Heart left ventricle (tissue), 16 donors: ENCODE data around the gene KATNB1. TPM values are rescaled to one million over a fixed set of nuclear protein-coding genes. Genes with fewer than 3 reads are reported as not detected.

Experiments used
- ATAC-seq, 4 donors: fragments of 200-7000 bp; cut with Tn5 transposase; one replicate each; pipeline ENCODE4 v1.9.1; 2020 to 2022; ENCODE audit warnings: moderate library complexity in 4 of 4, mild to moderate bottlenecking in 3 of 4, moderate number of reproducible peaks in 1 of 4
- DNase-seq, 5 donors: peaks; one replicate each; pipeline ENCODE4 v3.0.0-alpha.2; 2020
- H3K27ac ChIP-seq, 12 donors: fragments of 200-600 bp; sonication (generic) in 4 of 12; one replicate each; pipeline versions ENCODE4 v1.5.0 to v1.8.0; 2016 to 2022; ENCODE audit warnings: mild to moderate bottlenecking in 2 of 12
- H3K27me3 ChIP-seq, 9 donors: fragments of 200-600 bp; sonication (generic) in 2 of 9; one replicate each; pipeline versions ENCODE4 v1.5.1 to v1.8.0; 2016 to 2022; ENCODE audit warnings: mild to moderate bottlenecking in 3 of 9
- H3K36me3 ChIP-seq, 9 donors: fragments of 200-600 bp; sonication (generic) in 2 of 9; one replicate each; pipeline versions ENCODE4 v1.5.0 to v1.8.0; 2018 to 2022; ENCODE audit warnings: mild to moderate bottlenecking in 2 of 9
- H3K4me1 ChIP-seq, 12 donors: fragments of 200-600 bp; sonication (generic) in 4 of 12; one replicate each; pipeline versions ENCODE4 v1.5.0 to v1.8.0; 2016 to 2022; ENCODE audit warnings: mild to moderate bottlenecking in 3 of 12
- H3K4me3 ChIP-seq, 12 donors: fragments of 200-600 bp; sonication (generic) in 4 of 12; one replicate each; pipeline versions ENCODE4 v1.5.0 to v1.8.0; 2017 to 2022; ENCODE audit warnings: mild to moderate bottlenecking in 9 of 12, moderate library complexity in 4 of 12
- H3K9me3 ChIP-seq, 12 donors: fragments of 200-600 bp; sonication (generic) in 4 of 12; one replicate each; pipeline versions ENCODE4 v1.5.0 to v1.8.0; 2016 to 2022; ENCODE audit warnings: mild to moderate bottlenecking in 1 of 12
- POLR2A ChIP-seq, 2 donors: fragments of 450-650 bp; IDR thresholded peaks; one replicate each; pipeline ENCODE4 v1.6.1; 2017; ENCODE audit warnings: antibody characterized with exemption in 2 of 2, mild to moderate bottlenecking in 2 of 2, moderate library complexity in 2 of 2
- WGBS, 4 donors: extraction: QIAGEN DNeasy Blood & Tissue Kit in 2 of 4; methylation state at CpG; one replicate each; pipeline versions ENCODE4 v1.1.5 to v1.1.7; 2013 to 2018; 5-methylcytosine and 5-hydroxymethylcytosine counted together
- intact Hi-C, 10 donors: fragments of 100-400 bp; cut with DNase I; formaldehyde crosslinking; loops; one replicate each; pipeline versions ENCODE4 v1.11.1 to v1.14.2; 2022
- polyA plus RNA-seq, 2 donors: library from polyadenylated mRNA; stranded (reverse); fragments of 200-250 nt; gene quantifications; one replicate each; pipeline ENCODE4 v1.2.3, GENCODE V29; 2013
- total RNA-seq, 9 donors: library from RNA; depleted of rRNA in 2 of 9; stranded (reverse); fragments of >200 nt in 2 of 9; fragmentation: NEBNext Ultra II Directional in 3 of 9; extraction: Animal tissue kit (Norgen Biotek cat#: 25700) in 3 of 9; gene quantifications; one replicate each; pipeline versions ENCODE4 v1.1.0 to v1.2.4, GENCODE V29; 2016 to 2023
- TF ChIP-seq, protein P1 (sequence below), 12 donors: fragments of 200-600 bp; sonication (generic) in 4 of 12; IDR thresholded peaks; one replicate each; pipeline versions ENCODE4 v1.5.0 to v1.8.0; 2018 to 2022; ENCODE audit warnings: antibody characterized with exemption in 12 of 12, mild to moderate bottlenecking in 5 of 12
- donor health status: ischemic (EF 13 %, LVEDD 7.1; RV severe dilation, severe dysfunction).
- donor health status: healthy with polysubstance abuse.
- donor health status: DM: no; HTN: yes; CAD: no.
- donor health status: DM: no; HTN: no; CAD: no.
- donor health status: ischemic (EF 25% LVEDD 6.9; RV normal size, moderate dysfunction).
- donor health status: ischemic (EF 25% LVEDD 5.7; RV mildly dilated, moderate dysfunction).
- donor health status: healthy.
- donor health status: DM: yes; HTN: yes; CAD: no.
- donor health status: ischemic (EF 35%, LVEDD 5.7; RV mildly dilated, moderate dysfunction).
- donor health status: nonischemic (EF 11% LVEDD 7.7; RV severe dilation, severe dysfunction).
- donor health status: DM: yes; HTN: yes; CAD: no.
- donor health status: PGD.
- donor health status: ischemic (EF 29% LVEDD 5.4; RV normal size, mild dysfunction).
- donor health status: nonischemic (EF 23%, LVEDD 6.1; RV moderate dilation, normal function).

Gene KATNB1
- total and polyA plus RNA-seq, 11 donors: 8.0 to 20.5 (median 15.3) TPM

DNA sequence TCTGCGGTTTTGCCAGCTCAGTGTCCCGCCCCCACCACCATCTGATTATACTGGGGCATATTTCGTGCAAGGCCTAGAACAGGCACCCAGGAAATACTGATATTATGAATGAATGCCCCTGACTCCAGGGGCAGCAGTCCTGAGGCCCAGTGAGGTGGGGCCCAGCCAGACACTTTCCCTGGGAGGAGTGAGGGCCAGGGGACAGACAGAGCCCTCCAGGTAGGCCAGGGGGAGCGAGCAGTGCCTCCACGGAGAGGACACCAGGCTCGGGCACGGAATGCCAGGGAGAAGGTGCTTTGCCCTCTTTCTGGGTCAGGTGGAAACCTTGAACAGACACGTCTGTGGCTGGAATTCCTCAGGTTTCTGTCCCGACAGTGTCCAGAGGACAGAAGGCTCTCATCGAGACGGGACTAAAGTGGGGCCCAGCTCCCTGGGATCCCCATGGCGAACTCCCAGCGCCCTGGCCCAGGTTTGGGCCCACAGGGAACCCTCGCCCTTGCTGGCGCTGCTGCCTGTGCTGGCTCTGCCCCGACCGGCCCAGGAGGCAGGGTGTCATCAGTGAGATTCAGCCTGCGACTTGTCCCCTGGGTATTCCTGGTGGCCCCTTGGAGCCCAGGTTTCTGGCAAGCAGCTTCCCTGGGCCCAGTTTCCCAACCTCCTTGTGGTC lies 4.3 kb downstream of the KATNB1 start:
- peaks cover 0 to 27% (median 14%) of the 10 kb centered on the region in 12 donors for H3K4me1 ChIP-seq
- intact Hi-C loops: loop anchor here in 2 of 10 donors (5.0 to 10.0 kb wide), 2 partner anchors 262 to 265 kb away; partner anchors contain the start of genes USB1 (in 2 of the 2) and ZNF319 (in 2 of the 2)
- H3K27ac ChIP-seq: no peak overlapping the region
- H3K36me3 ChIP-seq: peaks cover 0 to 6% (median 0%) of the 10 kb centered on the region in 9 donors
- H3K4me3 ChIP-seq: no peak overlapping the region
- peak in 2 of 5 donors; percentile 22 to 48 for DNase-seq
- 93 to 95% (median 94%) methylated on average over 15 to 18 of the region's 18 CpGs for WGBS, 4 donors
- no peaks in the 10 kb centered on the region for H3K9me3 ChIP-seq
- ATAC-seq: no peak
- no peaks in the 10 kb centered on the region for H3K27me3 ChIP-seq
- TF ChIP-seq, protein P1, sequence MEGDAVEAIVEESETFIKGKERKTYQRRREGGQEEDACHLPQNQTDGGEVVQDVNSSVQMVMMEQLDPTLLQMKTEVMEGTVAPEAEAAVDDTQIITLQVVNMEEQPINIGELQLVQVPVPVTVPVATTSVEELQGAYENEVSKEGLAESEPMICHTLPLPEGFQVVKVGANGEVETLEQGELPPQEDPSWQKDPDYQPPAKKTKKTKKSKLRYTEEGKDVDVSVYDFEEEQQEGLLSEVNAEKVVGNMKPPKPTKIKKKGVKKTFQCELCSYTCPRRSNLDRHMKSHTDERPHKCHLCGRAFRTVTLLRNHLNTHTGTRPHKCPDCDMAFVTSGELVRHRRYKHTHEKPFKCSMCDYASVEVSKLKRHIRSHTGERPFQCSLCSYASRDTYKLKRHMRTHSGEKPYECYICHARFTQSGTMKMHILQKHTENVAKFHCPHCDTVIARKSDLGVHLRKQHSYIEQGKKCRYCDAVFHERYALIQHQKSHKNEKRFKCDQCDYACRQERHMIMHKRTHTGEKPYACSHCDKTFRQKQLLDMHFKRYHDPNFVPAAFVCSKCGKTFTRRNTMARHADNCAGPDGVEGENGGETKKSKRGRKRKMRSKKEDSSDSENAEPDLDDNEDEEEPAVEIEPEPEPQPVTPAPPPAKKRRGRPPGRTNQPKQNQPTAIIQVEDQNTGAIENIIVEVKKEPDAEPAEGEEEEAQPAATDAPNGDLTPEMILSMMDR (IDR thresholded peaks at IDR 0.05): no peak
- TF ChIP-seq POLR2A (IDR thresholded peaks at IDR 0.05): no peak

DNA sequence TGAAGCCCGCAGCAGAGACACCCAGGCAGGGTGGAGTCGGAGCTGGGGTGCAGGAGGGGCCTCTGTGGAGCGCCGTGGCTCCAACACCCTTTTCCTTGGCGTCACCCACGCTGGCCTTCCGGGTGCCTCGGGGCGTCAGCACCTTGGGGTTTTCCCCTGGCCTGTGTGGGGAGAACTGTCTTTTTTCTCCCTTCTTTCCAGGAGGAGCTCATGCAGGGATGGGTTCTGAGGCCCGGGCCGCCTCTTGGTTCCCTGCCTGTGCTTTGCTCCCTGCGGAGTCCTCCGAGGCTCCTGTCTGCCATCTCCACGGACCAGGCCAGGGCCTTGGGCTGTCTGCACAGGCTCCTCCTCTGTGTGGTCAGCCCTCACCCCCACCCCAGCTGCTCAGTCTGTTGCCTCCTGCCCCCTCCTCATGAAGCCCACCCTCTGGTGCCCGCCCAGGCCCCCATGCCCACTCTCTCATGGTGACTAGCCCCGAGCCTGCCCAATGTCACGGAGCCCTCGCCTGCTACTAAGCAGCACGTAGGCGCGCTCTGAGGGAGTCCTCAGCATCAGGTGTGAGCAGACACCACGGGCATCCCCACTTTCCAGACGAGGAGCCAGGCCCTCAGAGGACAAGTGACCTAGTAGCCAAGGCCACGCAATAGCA lies 5.0 kb downstream of the KATNB1 start:
- Histone ChIP-seq H3K4me3 (no peak overlapping the region), H3K27me3 (no peaks in the 10 kb centered on the region), H3K36me3 (peaks cover 0 to 6% (median 0%) of the 10 kb centered on the region in 9 donors), H3K9me3 (no peaks in the 10 kb centered on the region), H3K27ac (no peak overlapping the region), H3K4me1 (peaks cover 0 to 27% (median 14%) of the 10 kb centered on the region in 12 donors)
- ATAC-seq (no peak), DNase-seq (peak in 2 of 5 donors; percentile 5 to 18)
- WGBS, 4 donors: 93 to 95% (median 95%) methylated on average over 21 to 24 of the region's 24 CpGs
- intact Hi-C loops: no loop called here
- TF ChIP-seq POLR2A (IDR thresholded peaks at IDR 0.05): no peak
- TF ChIP-seq, protein P1 (IDR thresholded peaks at IDR 0.05): no peak

DNA sequence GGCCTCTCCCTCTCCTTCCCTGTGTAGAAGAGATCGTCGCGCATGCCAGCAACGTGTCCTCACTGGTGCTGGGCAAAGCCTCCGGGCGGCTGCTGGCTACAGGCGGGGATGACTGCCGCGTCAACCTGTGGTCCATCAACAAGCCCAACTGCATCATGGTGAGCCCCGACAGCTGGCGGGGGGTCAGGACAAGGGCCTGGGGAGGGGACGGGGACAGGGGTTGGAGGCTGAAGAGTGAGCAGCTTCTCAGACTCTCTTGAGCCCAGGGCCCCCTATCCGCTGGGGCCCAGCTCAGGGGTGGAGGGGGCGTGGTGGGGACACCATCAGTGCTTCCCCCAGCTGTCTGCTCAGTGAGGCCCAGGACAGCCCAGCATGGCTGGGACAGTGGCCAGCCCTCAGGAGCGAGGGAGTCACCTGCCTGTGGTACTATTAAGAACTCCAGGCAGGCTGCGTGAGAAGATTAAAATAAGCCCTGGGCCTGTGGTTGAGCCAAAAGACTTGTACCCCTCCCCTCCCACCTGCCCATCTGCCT lies 6.2 kb downstream of the KATNB1 start:
- peak in 1 of 5 donors; percentile 54 for DNase-seq
- 79 to 87% (median 81%) methylated on average over 15 to 16 of the region's 16 CpGs for WGBS, 4 donors

More for the DNA sequence above, 6.2 kb downstream of the KATNB1 start:
- no peak for TF ChIP-seq POLR2A (IDR thresholded peaks at IDR 0.05)
- TF ChIP-seq, protein P1 (IDR thresholded peaks at IDR 0.05): no peak
- Histone ChIP-seq H3K36me3 (peaks cover 0 to 6% (median 0%) of the 10 kb centered on the region in 9 donors), H3K27ac (peak overlapping the region in 1 of 12 donors; percentile 47), H3K4me1 (peaks cover 0 to 18% (median 8%) of the 10 kb centered on the region in 12 donors), H3K27me3 (no peaks in the 10 kb centered on the region), H3K4me3 (no peak overlapping the region), H3K9me3 (no peaks in the 10 kb centered on the region)
- ATAC-seq: peak; percentile 30 to 75 (median 38)
- intact Hi-C loops: no loop called here
